Epithelial cell of esophagus (primary cell): ENCODE data around the gene CROCC2.

Experiments used
- DNase-seq: peaks from one replicate; pipeline ENCODE4 v3.0.0; 2010; ENCODE audit warnings: low read depth
- H3K4me3 ChIP-seq: 2 replicates; pipeline ENCODE4 v1.5.1; 2011; ENCODE audit warnings: mild to moderate bottlenecking, low read length, control low read depth
- CTCF ChIP-seq: IDR thresholded peaks from 2 replicates; pipeline ENCODE4 v1.5.1; 2011; ENCODE audit warnings: low read depth, mild to moderate bottlenecking, low read length, control low read depth, inconsistent platforms; ENCODE audit not compliant: insufficient read depth; ENCODE audit errors: missing control alignments

The CROCC2 gene

GRCh38 chr2:240982821-240983281 lies 76.7 kb downstream of the CROCC2 start:
- no peak for DNase-seq
- no peak overlapping the region for H3K4me3 ChIP-seq
- no peak for TF ChIP-seq CTCF

- H3K4me3 ChIP-seq = no peak overlapping the region
- peak; percentile 65 for DNase-seq
- peak; percentile 30 for TF ChIP-seq CTCF
Measured at GRCh38 chr2:240983361-240983995, 77.3 kb downstream of the CROCC2 start.

GRCh38 chr2:240983996-240984498 lies 77.9 kb downstream of the CROCC2 start:
- TF ChIP-seq CTCF = no peak
- DNase-seq = no peak
- no peak overlapping the region for H3K4me3 ChIP-seq

- H3K4me3 ChIP-seq = no peak overlapping the region
- DNase-seq = no peak
- TF ChIP-seq CTCF = no peak
Measured at GRCh38 chr2:240985881-240986786, 80.0 kb downstream of the CROCC2 start.

- no peak for DNase-seq
- H3K4me3 ChIP-seq = no peak overlapping the region
- TF ChIP-seq CTCF = no peak
Measured at GRCh38 chr2:240986787-240987411, 80.8 kb downstream of the CROCC2 start.

GRCh38 chr2:240987588-240987987 lies 81.5 kb downstream of the CROCC2 start:
- TF ChIP-seq CTCF = no peak
- DNase-seq = no peak
- no peak overlapping the region for H3K4me3 ChIP-seq
